OCI-LY7 (cell line): ENCODE data around the gene TMCC1.

ENCODE experiments used
- EZH2phosphoT487 ChIP-seq: fragments of 200-600 bp; sonication (generic); IDR thresholded peaks from 2 replicates; pipeline ENCODE4 v1.6.1; 2018; ENCODE audit warnings: low read depth, borderline replicate concordance, mild to moderate bottlenecking, mixed run types, antibody characterized with exemption, low read length, moderate library complexity, mixed read lengths
- TF ChIP-seq, protein P1 (sequence below): fragments of 200-600 bp; sonication (generic); conservative IDR thresholded peaks from 2 replicates; pipeline ENCODE4 v1.5.1; 2014; ENCODE audit warnings: mild to moderate bottlenecking, antibody characterized with exemption, low read length, moderate library complexity, mixed read lengths

GRCh38 chr3:129632977-129633376 lies 260.5 kb downstream of the TMCC1 start:
- TF ChIP-seq, protein P1, sequence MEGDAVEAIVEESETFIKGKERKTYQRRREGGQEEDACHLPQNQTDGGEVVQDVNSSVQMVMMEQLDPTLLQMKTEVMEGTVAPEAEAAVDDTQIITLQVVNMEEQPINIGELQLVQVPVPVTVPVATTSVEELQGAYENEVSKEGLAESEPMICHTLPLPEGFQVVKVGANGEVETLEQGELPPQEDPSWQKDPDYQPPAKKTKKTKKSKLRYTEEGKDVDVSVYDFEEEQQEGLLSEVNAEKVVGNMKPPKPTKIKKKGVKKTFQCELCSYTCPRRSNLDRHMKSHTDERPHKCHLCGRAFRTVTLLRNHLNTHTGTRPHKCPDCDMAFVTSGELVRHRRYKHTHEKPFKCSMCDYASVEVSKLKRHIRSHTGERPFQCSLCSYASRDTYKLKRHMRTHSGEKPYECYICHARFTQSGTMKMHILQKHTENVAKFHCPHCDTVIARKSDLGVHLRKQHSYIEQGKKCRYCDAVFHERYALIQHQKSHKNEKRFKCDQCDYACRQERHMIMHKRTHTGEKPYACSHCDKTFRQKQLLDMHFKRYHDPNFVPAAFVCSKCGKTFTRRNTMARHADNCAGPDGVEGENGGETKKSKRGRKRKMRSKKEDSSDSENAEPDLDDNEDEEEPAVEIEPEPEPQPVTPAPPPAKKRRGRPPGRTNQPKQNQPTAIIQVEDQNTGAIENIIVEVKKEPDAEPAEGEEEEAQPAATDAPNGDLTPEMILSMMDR = no peak
- no peak for TF ChIP-seq EZH2phosphoT487
